Right cardiac atrium (tissue), 5 donors: Measurements from ENCODE around the gene SALL4. TPM values are rescaled to one million over a fixed set of nuclear protein-coding genes. Genes with fewer than 3 reads are reported as not detected.

Source experiments
- ATAC-seq, 2 donors: fragments of 200-7000 bp; cut with Tn5 transposase; one replicate each; pipeline versions ENCODE4 v1.8.0 to v1.9.1; 2020; ENCODE audit warnings: moderate library complexity in 2 of 2, mild to moderate bottlenecking in 1 of 2
- DNase-seq, 3 donors: peaks; one replicate each; pipeline ENCODE4 v3.0.0-alpha.2; 2020
- H3K27ac ChIP-seq: one replicate; pipeline ENCODE4 v1.5.1; 2013; ENCODE audit warnings: mild to moderate bottlenecking, low read length, control low read depth, moderate library complexity
- H3K27me3 ChIP-seq: one replicate; pipeline ENCODE4 v1.6.1; 2013; ENCODE audit not compliant: control insufficient read depth, insufficient read depth
- H3K4me1 ChIP-seq: one replicate; pipeline ENCODE4 v1.6.1; 2013; ENCODE audit warnings: low read length; ENCODE audit not compliant: control insufficient read depth, insufficient read depth
- H3K4me3 ChIP-seq: one replicate; pipeline ENCODE4 v1.5.1; 2013; ENCODE audit warnings: low read length, control low read depth
- H3K9me3 ChIP-seq: one replicate; pipeline ENCODE4 v1.6.1; 2013; ENCODE audit warnings: low read length; ENCODE audit not compliant: control insufficient read depth
- WGBS: extraction: QIAGEN DNeasy Blood & Tissue Kit; methylation state at CpG from one replicate; pipeline ENCODE4 v1.1.7; 2013; 5-methylcytosine and 5-hydroxymethylcytosine counted together
- intact Hi-C, 4 donors: fragments of 100-400 bp; cut with DNase I; formaldehyde crosslinking; loops; one replicate each; pipeline versions ENCODE4 v1.11.0 to v1.14.0; 2022 to 2023
- polyA plus RNA-seq: library from polyadenylated mRNA; stranded (reverse); fragments of 200-250 nt; gene quantifications from one replicate; pipeline ENCODE4 v1.2.3, GENCODE V29; 2013
- total RNA-seq, 4 donors: library from RNA; stranded (reverse); fragmentation: NEBNext Ultra II Directional; extraction: Animal tissue kit (Norgen Biotek cat#: 25700); gene quantifications; one replicate each; pipeline ENCODE4 v1.2.1, GENCODE V29; 2021
- donor health status: healthy with polysubstance abuse.
- donor health status: DM: no; HTN: yes; CAD: no.
- donor health status: DM: no; HTN: no; CAD: no.
- donor health status: DM: no; HTN: yes; CAD: no; lungs with severe emphysema.
- donor health status: DM: yes; HTN: yes; CAD: no.

SALL4 gene
- total and polyA plus RNA-seq, 5 donors, result 0.09 TPM; not detected in 4

DNA sequence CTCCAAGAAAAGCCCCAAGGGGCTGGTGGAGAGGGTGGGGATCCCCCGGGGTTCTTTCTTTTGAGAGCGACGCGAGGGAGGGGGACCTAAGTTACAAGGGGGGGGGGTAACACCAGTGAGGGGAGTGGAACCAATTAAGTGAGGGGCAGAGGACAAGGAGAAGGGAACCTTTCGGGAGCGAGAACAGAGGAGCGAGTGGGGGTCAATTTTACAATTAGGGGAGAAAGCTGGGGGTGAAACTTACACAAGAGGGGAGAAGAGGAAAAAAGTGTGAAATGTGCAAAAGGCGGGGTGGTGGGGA is 548 bp downstream of the SALL4 start:
- H3K27me3 ChIP-seq, result no peaks in the 10 kb centered on the region
- ATAC-seq (no peak), DNase-seq (no peak)
- no peaks in the 10 kb centered on the region for H3K9me3 ChIP-seq
- 3% methylated on average over 8 of the region's 8 CpGs for WGBS
- intact Hi-C loops, result no loop called here
- H3K4me3 ChIP-seq, result peak overlapping the region; percentile 48
- H3K27ac ChIP-seq, result no peak overlapping the region
- H3K4me1 ChIP-seq, result no peaks in the 10 kb centered on the region

- ATAC-seq (no peak), DNase-seq (peak in 1 of 3 donors; percentile 57)
- WGBS, result 1% methylated on average over 59 of the region's 59 CpGs
- H3K27me3 ChIP-seq, result no peaks in the 10 kb centered on the region
- no peaks in the 10 kb centered on the region for H3K4me1 ChIP-seq
- no peak overlapping the region for H3K27ac ChIP-seq
- intact Hi-C loops, result no loop called here
- no peaks in the 10 kb centered on the region for H3K9me3 ChIP-seq
- H3K4me3 ChIP-seq, result peak overlapping the region; percentile 48
Observed at GRCh38 chr20:51801122-51801822, 1.0 kb downstream of the SALL4 start.

DNA sequence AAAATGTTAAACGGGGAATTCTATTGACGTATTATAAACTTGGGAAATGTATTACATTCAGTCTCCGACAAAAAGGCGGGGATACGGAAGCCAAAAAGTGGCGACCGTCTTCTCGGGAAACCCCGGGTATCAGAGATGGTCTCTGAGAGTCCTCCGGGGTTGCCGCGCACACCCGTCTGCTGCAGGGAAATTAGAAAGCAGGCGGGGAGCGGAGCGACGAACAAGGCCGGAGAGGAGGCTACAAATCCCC is 1.5 kb downstream of the SALL4 start:
- no peaks in the 10 kb centered on the region for H3K4me1 ChIP-seq
- ATAC-seq, result no peak
- DNase-seq, result no peak
- H3K27me3 ChIP-seq, result no peaks in the 10 kb centered on the region
- intact Hi-C loops, result no loop called here
- whole genome bisulfite sequencing, result under 1% methylated on average over 18 of the region's 18 CpGs
- H3K9me3 ChIP-seq, result no peaks in the 10 kb centered on the region
- no peak overlapping the region for H3K27ac ChIP-seq
- peak overlapping the region; percentile 48 for H3K4me3 ChIP-seq

DNA sequence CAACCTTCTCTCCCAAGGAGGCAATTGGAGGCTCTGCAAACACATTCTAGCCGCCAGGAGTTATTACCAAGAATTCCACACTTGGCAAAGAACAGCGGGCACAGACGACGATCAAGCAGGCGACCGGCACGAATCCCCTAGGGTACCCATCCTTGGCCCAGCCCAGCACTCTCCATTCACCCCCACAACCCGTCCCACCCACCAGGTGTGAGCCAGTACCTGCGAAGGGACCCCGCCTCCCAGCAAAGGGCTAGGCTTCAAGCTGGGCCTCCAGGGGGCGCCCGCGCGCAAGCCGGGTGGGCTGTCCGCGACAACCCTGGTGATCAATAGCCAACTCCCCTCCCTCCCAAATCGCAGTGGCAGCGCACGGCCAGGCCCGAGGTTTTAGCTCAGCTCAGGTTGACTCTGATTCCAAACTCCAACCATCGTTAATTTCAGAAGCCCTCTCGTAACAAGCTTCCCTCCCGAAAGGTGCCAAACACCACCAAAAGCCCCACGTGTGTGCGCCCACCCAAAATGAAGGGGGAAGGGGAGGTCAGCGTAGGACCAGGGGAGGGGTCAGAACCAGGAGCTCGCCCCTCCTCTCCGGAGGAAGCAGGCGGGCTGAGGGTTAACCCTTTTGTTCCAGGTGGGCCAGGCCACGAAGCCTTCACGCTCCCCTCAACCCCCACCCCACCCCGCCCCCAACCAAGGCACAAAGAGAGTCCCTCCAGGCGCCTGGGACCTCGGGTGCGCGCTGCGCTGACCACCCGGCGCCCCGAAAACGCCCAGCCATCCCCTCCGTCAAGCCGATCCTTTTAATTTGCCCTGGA is 2.1 kb downstream of the SALL4 start:
- H3K4me1 ChIP-seq, result no peaks in the 10 kb centered on the region
- 1% methylated on average over 44 of the region's 44 CpGs for WGBS
- peak overlapping the region; percentile 48 for H3K4me3 ChIP-seq
- H3K27me3 ChIP-seq, result no peaks in the 10 kb centered on the region
- H3K9me3 ChIP-seq, result no peaks in the 10 kb centered on the region
- DNase-seq (peak; percentile 41 to 80 (median 78)), ATAC-seq (peak; percentile 48 to 68)
- no peak overlapping the region for H3K27ac ChIP-seq
- intact Hi-C loops, result no loop called here

GRCh38 chr20:51799401-51799860 is 2.9 kb downstream of the SALL4 start:
- Histone ChIP-seq H3K4me1 (no peaks in the 10 kb centered on the region), H3K27me3 (no peaks in the 10 kb centered on the region), H3K4me3 (no peak overlapping the region), H3K9me3 (no peaks in the 10 kb centered on the region), H3K27ac (no peak overlapping the region)
- intact Hi-C loops, result no loop called here
- ATAC-seq, result no peak
- 20% methylated on average over 10 of the region's 10 CpGs for WGBS
- no peak for DNase-seq

- H3K27me3 ChIP-seq, result no peaks in the 10 kb centered on the region
- 31% methylated on average over 3 of the region's 3 CpGs for WGBS
- intact Hi-C loops, result no loop called here
Observed at GRCh38 chr20:51797357-51798025, 4.8 kb downstream of the SALL4 start.

GRCh38 chr20:51796340-51796739 is 6.0 kb downstream of the SALL4 start:
- no peak overlapping the region for H3K4me3 ChIP-seq
- no peaks in the 10 kb centered on the region for H3K4me1 ChIP-seq
- no peak for ATAC-seq
- H3K9me3 ChIP-seq, result no peaks in the 10 kb centered on the region
- WGBS, result 87% methylated on average over 3 of the region's 3 CpGs
- DNase-seq, result no peak
- no peak overlapping the region for H3K27ac ChIP-seq
- intact Hi-C loops, result no loop called here
- H3K27me3 ChIP-seq, result no peaks in the 10 kb centered on the region

More at GRCh38 chr20:51797357-51798025, 4.8 kb downstream of the SALL4 start:
- no peak overlapping the region for H3K4me3 ChIP-seq
- H3K4me1 ChIP-seq, result no peaks in the 10 kb centered on the region
- H3K9me3 ChIP-seq, result no peaks in the 10 kb centered on the region
- ATAC-seq (no peak), DNase-seq (no peak)
- H3K27ac ChIP-seq, result no peak overlapping the region

DNA sequence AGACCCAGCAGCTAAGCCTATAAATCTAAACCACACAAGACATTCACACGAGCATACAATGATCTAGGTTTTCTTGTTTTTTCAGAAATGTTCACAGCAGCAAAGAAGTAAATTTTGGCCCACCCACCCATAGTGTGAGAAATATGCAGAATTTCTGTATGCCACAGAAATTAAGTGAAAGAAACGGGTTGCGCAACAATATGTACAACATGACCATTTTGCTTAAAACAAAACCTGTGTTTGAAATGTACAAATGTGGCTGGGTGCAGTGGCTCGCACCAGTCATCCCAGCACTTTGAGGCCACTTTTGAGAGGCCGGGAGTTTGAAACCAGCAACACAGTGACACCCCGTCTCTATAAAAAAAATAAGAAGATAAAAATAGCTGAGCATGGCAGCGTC is 9.4 kb downstream of the SALL4 start:
- intact Hi-C loops, result no loop called here
- 71% methylated on average over 7 of the region's 7 CpGs for WGBS

GRCh38 chr20:51791626-51792025 is 10.7 kb downstream of the SALL4 start:
- WGBS, result 95% methylated on average over 13 of the region's 13 CpGs
- H3K27me3 ChIP-seq, result no peaks in the 10 kb centered on the region
- DNase-seq, result peak in 1 of 3 donors; percentile 49
- H3K4me1 ChIP-seq, result no peaks in the 10 kb centered on the region
- no peak for ATAC-seq
- no peak overlapping the region for H3K4me3 ChIP-seq
- H3K27ac ChIP-seq, result no peak overlapping the region
- intact Hi-C loops, result no loop called here
- H3K9me3 ChIP-seq, result no peaks in the 10 kb centered on the region

More for the DNA sequence above, 9.4 kb downstream of the SALL4 start:
- no peaks in the 10 kb centered on the region for H3K9me3 ChIP-seq
- ATAC-seq, result no peak
- no peaks in the 10 kb centered on the region for H3K4me1 ChIP-seq
- H3K4me3 ChIP-seq, result no peak overlapping the region
- DNase-seq, result no peak
- H3K27me3 ChIP-seq, result no peaks in the 10 kb centered on the region
- no peak overlapping the region for H3K27ac ChIP-seq

DNA sequence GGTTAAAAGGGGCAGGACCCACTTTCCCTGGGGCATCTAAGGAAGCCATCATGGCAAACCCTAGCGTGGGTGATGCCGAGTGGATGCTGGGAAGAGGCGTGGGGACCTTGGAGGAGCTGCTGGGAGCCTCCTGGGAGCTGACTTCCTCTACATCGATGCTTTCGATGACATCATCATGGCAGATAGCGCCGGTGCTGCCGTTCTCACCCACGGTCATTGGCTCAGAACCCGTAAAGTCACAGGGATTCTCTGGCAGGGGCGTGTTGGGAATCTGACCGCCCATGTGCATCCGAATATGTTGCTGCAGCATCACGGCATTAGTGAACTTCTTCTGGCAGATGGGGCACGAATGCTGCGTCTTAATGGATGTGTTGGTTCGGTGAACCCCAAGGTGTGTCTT is 12.1 kb downstream of the SALL4 start:
- 88% methylated on average over 17 of the region's 17 CpGs for WGBS
- H3K9me3 ChIP-seq, result no peaks in the 10 kb centered on the region
- H3K27ac ChIP-seq, result no peak overlapping the region
- DNase-seq (no peak), ATAC-seq (no peak)
- no peaks in the 10 kb centered on the region for H3K27me3 ChIP-seq
- intact Hi-C loops, result no loop called here
- no peaks in the 10 kb centered on the region for H3K4me1 ChIP-seq
- H3K4me3 ChIP-seq, result no peak overlapping the region

GRCh38 chr20:51789434-51789833 is 12.9 kb downstream of the SALL4 start:
- no peak overlapping the region for H3K4me3 ChIP-seq
- intact Hi-C loops, result no loop called here
- no peaks in the 10 kb centered on the region for H3K27me3 ChIP-seq
- 67% methylated on average over 2 of the region's 2 CpGs for WGBS
- DNase-seq (no peak), ATAC-seq (no peak)
- H3K27ac ChIP-seq, result no peak overlapping the region
- no peaks in the 10 kb centered on the region for H3K9me3 ChIP-seq
- H3K4me1 ChIP-seq, result no peaks in the 10 kb centered on the region
